Measurements from ENCODE around the gene MCM3AP.
"Not testable (repeated sequence)": the region's sequence is repeated elsewhere in the genome, so short reads cannot be mapped to it uniquely, and the experiment has no call there.

The MCM3AP gene

GRCh38 chr21:46245213-46245915, 40.0 kb downstream of the MCM3AP start:
- H3K9me3 Mint-ChIP-seq, result no peaks in the 10 kb centered on the region
- no peak overlapping the region for H3K4me3 Mint-ChIP-seq
- no peak for ATAC-seq
- peaks cover 98% of the 10 kb centered on the region for H3K36me3 Mint-ChIP-seq
- H3K4me1 Mint-ChIP-seq, result peaks cover 24% of the 10 kb centered on the region
- H3K27ac Mint-ChIP-seq, result no peak overlapping the region
- DNase-seq (ENCODE audit: low spot score in 2 of 2), result no peak

GRCh38 chr21:46244602-46245001, 40.8 kb downstream of the MCM3AP start:
- Mint-ChIP-seq H3K27ac (no peak overlapping the region), H3K4me1 (peaks cover 17% of the 10 kb centered on the region), H3K36me3 (peaks cover 98% of the 10 kb centered on the region), H3K4me3 (no peak overlapping the region), H3K9me3 (no peaks in the 10 kb centered on the region)
- DNase-seq (ENCODE audit: low spot score in 2 of 2) (no peak), ATAC-seq (no peak)

- ATAC-seq, result peak; percentile 68
- no peak overlapping the region for H3K27ac Mint-ChIP-seq
- H3K9me3 Mint-ChIP-seq, result no peaks in the 10 kb centered on the region
- H3K4me1 Mint-ChIP-seq, result peaks cover 15% of the 10 kb centered on the region
- DNase-seq (ENCODE audit: low spot score in 2 of 2), result no peak
- H3K36me3 Mint-ChIP-seq, result peaks cover 98% of the 10 kb centered on the region
- H3K4me3 Mint-ChIP-seq, result no peak overlapping the region
Measured at GRCh38 chr21:46243960-46244361, 41.5 kb downstream of the MCM3AP start.

- Mint-ChIP-seq H3K27ac (peak overlapping the region; percentile 86), H3K9me3 (no peaks in the 10 kb centered on the region), H3K4me3 (no peak overlapping the region), H3K4me1 (peaks cover 11% of the 10 kb centered on the region), H3K36me3 (peaks cover 98% of the 10 kb centered on the region)
- no peak for DNase-seq (ENCODE audit: low spot score in 2 of 2)
- no peak for ATAC-seq
Measured at GRCh38 chr21:46243325-46243724, 42.1 kb downstream of the MCM3AP start.

DNA sequence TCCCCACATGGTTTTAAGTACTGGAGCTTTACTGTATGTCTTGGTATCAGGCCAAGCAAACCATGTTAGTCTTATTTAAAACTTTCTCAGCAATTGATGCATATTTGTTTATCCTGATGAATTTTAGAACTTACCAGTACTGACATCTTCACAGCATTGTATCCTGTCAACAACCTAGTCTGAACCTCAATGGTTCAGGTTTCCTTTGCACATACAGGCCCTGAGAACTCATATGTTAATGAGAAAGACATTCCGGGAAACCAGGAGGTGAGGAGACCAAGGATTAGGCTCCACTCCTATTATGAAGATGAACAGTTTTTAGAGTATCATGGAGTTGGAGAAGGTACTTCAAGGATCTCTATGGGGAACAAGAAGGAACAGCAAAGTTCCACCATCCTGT, 43.8 kb downstream of the MCM3AP start:
- not testable (repeated sequence) for H3K27ac Mint-ChIP-seq; ATAC-seq; DNase-seq (ENCODE audit: low spot score in 2 of 2); H3K9me3 Mint-ChIP-seq; H3K4me3 Mint-ChIP-seq; H3K4me1 Mint-ChIP-seq
- peaks cover 95% of the 10 kb centered on the region for H3K36me3 Mint-ChIP-seq

GRCh38 chr21:46239817-46240325, 45.5 kb downstream of the MCM3AP start:
- peaks cover 95% of the 10 kb centered on the region for H3K36me3 Mint-ChIP-seq
- no peak overlapping the region for H3K4me3 Mint-ChIP-seq
- no peak for DNase-seq (ENCODE audit: low spot score in 2 of 2)
- no peak overlapping the region for H3K27ac Mint-ChIP-seq
- no peak for ATAC-seq
- no peaks in the 10 kb centered on the region for H3K9me3 Mint-ChIP-seq
- H3K4me1 Mint-ChIP-seq, result peaks cover 6% of the 10 kb centered on the region

DNA sequence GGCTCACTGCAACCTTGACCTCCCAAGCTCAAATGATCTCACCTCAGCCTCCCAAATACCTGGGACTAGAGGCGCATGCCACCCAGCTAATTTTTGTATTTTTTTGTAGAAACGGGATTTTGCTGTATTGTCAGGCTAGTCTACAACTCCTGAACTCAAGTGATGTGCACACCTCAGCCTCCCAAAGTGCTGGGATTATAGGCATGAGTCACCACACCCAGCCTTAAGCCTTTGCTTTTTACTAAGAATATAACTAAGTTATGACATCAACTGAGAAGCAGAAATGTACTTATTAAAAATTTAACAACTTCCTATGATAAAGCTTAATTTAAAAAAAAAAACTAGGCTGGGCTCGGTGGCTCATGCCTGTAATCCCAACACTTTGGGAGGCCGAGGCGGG, 47.9 kb downstream of the MCM3AP start:
- DNase-seq (ENCODE audit: low spot score in 2 of 2), result no peak
- Mint-ChIP-seq H3K4me1 (peaks cover 24% of the 10 kb centered on the region), H3K9me3 (no peaks in the 10 kb centered on the region), H3K4me3 (no peak overlapping the region), H3K36me3 (peaks cover 87% of the 10 kb centered on the region), H3K27ac (no peak overlapping the region)
- no peak for ATAC-seq

DNA sequence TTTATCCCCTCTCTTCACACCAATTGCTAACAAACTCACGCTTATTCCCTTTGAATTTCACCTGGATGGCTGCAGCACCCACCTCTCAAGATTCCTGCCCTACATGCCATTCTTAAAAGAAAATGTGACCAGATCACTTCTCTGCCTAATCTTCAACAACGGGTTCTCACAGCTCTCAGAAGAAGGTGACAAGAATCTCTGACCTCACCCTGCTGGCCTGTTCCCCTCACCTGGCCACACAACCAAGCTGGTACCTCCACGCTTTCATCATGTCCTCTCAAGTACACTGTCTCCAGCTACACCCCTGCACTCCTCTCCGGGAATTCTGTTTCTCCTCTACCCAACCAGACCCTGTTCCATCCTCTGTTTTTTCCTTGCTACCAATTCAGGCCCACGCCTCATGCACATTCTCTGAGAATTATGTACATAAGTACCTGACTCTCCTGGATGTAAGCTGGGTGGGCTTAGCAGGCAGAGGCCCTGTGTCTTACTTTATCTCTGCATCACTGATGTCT, 50.9 kb downstream of the MCM3AP start:
- peaks cover 38% of the 10 kb centered on the region for H3K4me1 Mint-ChIP-seq
- H3K36me3 Mint-ChIP-seq, result peaks cover 65% of the 10 kb centered on the region
- no peaks in the 10 kb centered on the region for H3K9me3 Mint-ChIP-seq
- H3K27ac Mint-ChIP-seq, result peak overlapping the region; percentile 83
- H3K4me3 Mint-ChIP-seq, result no peak overlapping the region
- no peak for ATAC-seq
- DNase-seq (ENCODE audit: low spot score in 2 of 2), result no peak

DNA sequence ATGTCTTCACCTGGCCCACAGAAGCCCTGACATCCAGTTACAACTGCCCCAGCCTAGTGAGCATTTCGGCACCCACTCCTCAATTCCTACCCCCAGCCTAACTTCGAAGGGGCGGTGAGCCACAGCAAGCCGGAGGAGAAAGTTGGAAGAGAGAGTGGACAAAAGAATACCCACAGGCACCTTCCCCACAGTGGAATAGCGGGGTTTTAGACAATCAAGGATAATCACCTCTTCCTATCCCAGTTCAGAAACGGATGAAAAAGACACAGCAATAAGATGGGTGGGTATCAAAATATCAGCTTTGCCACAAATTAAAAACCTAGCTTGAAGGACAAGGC, 55.5 kb downstream of the MCM3AP start:
- Mint-ChIP-seq H3K36me3 (peaks cover 30% of the 10 kb centered on the region), H3K27ac (peak overlapping the region; percentile 96), H3K4me3 (peak overlapping the region; percentile 85), H3K9me3 (no peaks in the 10 kb centered on the region), H3K4me1 (peaks cover 70% of the 10 kb centered on the region)
- ATAC-seq (no peak), DNase-seq (ENCODE audit: low spot score in 2 of 2) (no peak)

GRCh38 chr21:46229133-46229922, 56.1 kb downstream of the MCM3AP start:
- Mint-ChIP-seq H3K4me3 (peak overlapping the region; percentile 85), H3K9me3 (no peaks in the 10 kb centered on the region), H3K27ac (peak overlapping the region; percentile 96), H3K4me1 (peaks cover 64% of the 10 kb centered on the region), H3K36me3 (peaks cover 24% of the 10 kb centered on the region)
- ATAC-seq (peak; percentile 44), DNase-seq (ENCODE audit: low spot score in 2 of 2) (peak; percentile 58 to 61)

GRCh38 chr21:46228345-46229051, 56.9 kb downstream of the MCM3AP start, which contains the start of gene LSS:
TSS of gene LSS (minus strand) at chr21:46228774. CDS start at chr21:46228745, 29 bp downstream.
- H3K27ac Mint-ChIP-seq, result peak within 1 kb of the TSS; percentile 96

GRCh38 chr21:46227811-46228344, 57.5 kb downstream of the MCM3AP start:
- H3K36me3 Mint-ChIP-seq, result peaks cover 17% of the 10 kb centered on the region
- H3K9me3 Mint-ChIP-seq, result no peaks in the 10 kb centered on the region
- DNase-seq (ENCODE audit: low spot score in 2 of 2) (no peak), ATAC-seq (no peak)
- H3K4me3 Mint-ChIP-seq, result peak overlapping the region; percentile 85
- H3K4me1 Mint-ChIP-seq, result peaks cover 49% of the 10 kb centered on the region
- H3K27ac Mint-ChIP-seq, result peak overlapping the region; percentile 96

More at GRCh38 chr21:46228345-46229051, 56.9 kb downstream of the MCM3AP start, which contains the start of gene LSS:
- H3K4me1 Mint-ChIP-seq, result peaks cover 56% of the 10 kb centered on the region
- DNase-seq (ENCODE audit: low spot score in 2 of 2) (peak; percentile 90 to 98), ATAC-seq (peak; percentile 94)
- H3K4me3 Mint-ChIP-seq, result peak within 1 kb of the TSS; percentile 85
- H3K36me3 Mint-ChIP-seq, result peaks cover 17% of the 10 kb centered on the region
- no peaks in the 10 kb centered on the region for H3K9me3 Mint-ChIP-seq

GRCh38 chr21:46226920-46227599, 58.4 kb downstream of the MCM3AP start:
- DNase-seq (ENCODE audit: low spot score in 2 of 2) (no peak), ATAC-seq (no peak)
- Mint-ChIP-seq H3K4me1 (peaks cover 53% of the 10 kb centered on the region), H3K36me3 (peaks cover 11% of the 10 kb centered on the region), H3K27ac (peak overlapping the region; percentile 96), H3K9me3 (no peaks in the 10 kb centered on the region), H3K4me3 (peak overlapping the region; percentile 85)

- H3K4me3 Mint-ChIP-seq, result no peak overlapping the region
- DNase-seq (ENCODE audit: low spot score in 2 of 2), result no peak
- ATAC-seq, result no peak
- H3K4me1 Mint-ChIP-seq, result peaks cover 48% of the 10 kb centered on the region
- H3K27ac Mint-ChIP-seq, result no peak overlapping the region
- H3K9me3 Mint-ChIP-seq, result no peaks in the 10 kb centered on the region
- H3K36me3 Mint-ChIP-seq, result peaks cover 11% of the 10 kb centered on the region
Measured at GRCh38 chr21:46226146-46226545, 59.3 kb downstream of the MCM3AP start.

Data from stimulated activated effector memory CD8-positive, alpha-beta T cell treated with anti-CD3 and anti-CD28 coated beads, Interleukin-12 subunit alpha, Interleukin-12 subunit beta, amount 100 ng/mL, for 72 hours (primary cell).